OCI-LY3 (cell line): ENCODE results near the gene MBNL1.

ENCODE experiments used
- H2AFZ ChIP-seq: fragments of 200-600, 300-600 bp; shearing (Covaris generic); 2 replicates; pipeline ENCODE4 v1.6.0; 2014; ENCODE audit warnings: antibody characterized with exemption, low read depth, low read length
- H3K27ac ChIP-seq: fragments of 200-600, 300-600 bp; sonication (generic); 2 replicates; pipeline ENCODE4 v1.5.1; 2014; ENCODE audit warnings: mild to moderate bottlenecking, low read length, moderate library complexity, mixed read lengths
- H3K27me3 ChIP-seq: fragments of 200-600, 300-600 bp; sonication (generic); 2 replicates; pipeline ENCODE4 v1.6.1; 2014; ENCODE audit warnings: low read depth, low read length, mixed read lengths
- H3K36me3 ChIP-seq: fragments of 200-600, 300-600 bp; sonication (generic); replicated peaks from 2 replicates; pipeline ENCODE3; 2014; ENCODE audit warnings: low read depth, low read length, mixed read lengths
- H3K4me1 ChIP-seq: fragments of 300-600, 200-600 bp; sonication (generic); 2 replicates; pipeline ENCODE4 v1.6.1; 2014; ENCODE audit warnings: low read length, mixed read lengths
- H3K4me2 ChIP-seq: fragments of 200-600, 300-600 bp; sonication (generic); 2 replicates; pipeline ENCODE4 v1.6.1; 2014; ENCODE audit warnings: low read length, mixed read lengths
- H3K4me3 ChIP-seq: fragments of 300-600, 200-600 bp; sonication (generic); 2 replicates; pipeline ENCODE4 v1.5.1; 2014; ENCODE audit warnings: antibody characterized with exemption, mild to moderate bottlenecking, low read length, moderate library complexity
- H3K79me2 ChIP-seq: fragments of 300-600, 200-600 bp; shearing (Covaris generic); 2 replicates; pipeline ENCODE4 v1.6.1; 2014; ENCODE audit warnings: mild to moderate bottlenecking, low read length, mixed read lengths
- H3K9ac ChIP-seq: fragments of 300-600, 200-600 bp; shearing (Covaris generic); 2 replicates; pipeline ENCODE4 v1.6.0; 2014; ENCODE audit warnings: mild to moderate bottlenecking, low read length, moderate library complexity
- H3K9me3 ChIP-seq: fragments of 200-600, 300-600 bp; shearing (Covaris generic); 2 replicates; pipeline ENCODE4 v1.6.1; 2014; ENCODE audit warnings: low read length, mixed read lengths; ENCODE audit not compliant: insufficient read depth
- H4K20me1 ChIP-seq: fragments of 200-600, 300-600 bp; sonication (generic); 2 replicates; pipeline ENCODE4 v1.6.1; 2016; ENCODE audit warnings: low read length, mixed read lengths; ENCODE audit not compliant: insufficient read depth
- CTCF ChIP-seq: fragments of 200-600, 300-600 bp; sonication (generic); IDR thresholded peaks from 2 replicates; pipeline ENCODE4 v1.5.1; 2014; ENCODE audit warnings: antibody characterized with exemption, low read length, low read depth
- EZH2phosphoT487 ChIP-seq: fragments of 200-600 bp; shearing (Covaris generic); IDR thresholded peaks from 2 replicates; pipeline ENCODE4 v1.6.1; 2018; ENCODE audit warnings: antibody characterized with exemption, mixed run types, low read depth

Gene MBNL1

GRCh38 chr3:152384412-152384811 is 115.7 kb downstream of the MBNL1 start:
- Histone ChIP-seq H3K9me3 (no peaks in the 10 kb centered on the region), H3K79me2 (peaks cover 98% of the 10 kb centered on the region), H2AFZ (no peak overlapping the region), H3K36me3 (peaks cover 4% of the 10 kb centered on the region), H3K9ac (no peak overlapping the region), H4K20me1 (peaks cover 82% of the 10 kb centered on the region), H3K4me1 (peaks cover 33% of the 10 kb centered on the region), H3K27me3 (no peaks in the 10 kb centered on the region), H3K4me2 (no peak overlapping the region), H3K4me3 (no peak overlapping the region), H3K27ac (no peak overlapping the region)
- TF ChIP-seq CTCF (no peak), EZH2phosphoT487 (no peak)

DNA sequence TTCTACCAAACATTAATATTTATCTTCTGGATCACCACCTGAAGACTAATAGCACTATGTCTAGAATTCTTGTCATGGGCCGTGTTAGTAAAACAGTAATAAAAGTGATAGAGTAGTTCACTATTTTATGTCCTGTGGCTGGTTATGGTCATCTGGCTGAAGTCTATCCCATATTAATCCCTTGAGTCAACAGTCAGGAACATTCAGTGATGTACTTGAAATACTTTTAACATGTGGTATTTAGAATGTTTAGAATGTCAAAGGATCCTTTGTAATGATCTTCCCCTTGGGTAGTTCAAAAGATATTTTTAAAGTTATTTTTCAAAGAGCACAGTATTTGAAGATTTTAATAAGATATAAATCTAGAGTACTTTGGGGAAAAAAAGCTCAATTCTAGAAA is 117.0 kb downstream of the MBNL1 start:
- no peak overlapping the region for H3K27ac ChIP-seq
- peaks cover 80% of the 10 kb centered on the region for H4K20me1 ChIP-seq
- no peak overlapping the region for H2AFZ ChIP-seq
- no peak overlapping the region for H3K9ac ChIP-seq
- peaks cover 94% of the 10 kb centered on the region for H3K79me2 ChIP-seq
- H3K36me3 ChIP-seq = peaks cover 4% of the 10 kb centered on the region
- no peaks in the 10 kb centered on the region for H3K9me3 ChIP-seq
- H3K4me1 ChIP-seq = peaks cover 21% of the 10 kb centered on the region
- no peaks in the 10 kb centered on the region for H3K27me3 ChIP-seq
- no peak overlapping the region for H3K4me3 ChIP-seq
- no peak overlapping the region for H3K4me2 ChIP-seq
- TF ChIP-seq CTCF (no peak), EZH2phosphoT487 (no peak)

GRCh38 chr3:152386208-152386607 is 117.5 kb downstream of the MBNL1 start:
- Histone ChIP-seq H3K27ac (no peak overlapping the region), H3K36me3 (peaks cover 4% of the 10 kb centered on the region), H4K20me1 (peaks cover 81% of the 10 kb centered on the region), H3K4me2 (no peak overlapping the region), H3K79me2 (peaks cover 94% of the 10 kb centered on the region), H2AFZ (no peak overlapping the region), H3K9ac (no peak overlapping the region), H3K4me3 (no peak overlapping the region), H3K4me1 (peaks cover 17% of the 10 kb centered on the region), H3K9me3 (no peaks in the 10 kb centered on the region), H3K27me3 (no peaks in the 10 kb centered on the region)
- TF ChIP-seq EZH2phosphoT487 (no peak), CTCF (no peak)

DNA sequence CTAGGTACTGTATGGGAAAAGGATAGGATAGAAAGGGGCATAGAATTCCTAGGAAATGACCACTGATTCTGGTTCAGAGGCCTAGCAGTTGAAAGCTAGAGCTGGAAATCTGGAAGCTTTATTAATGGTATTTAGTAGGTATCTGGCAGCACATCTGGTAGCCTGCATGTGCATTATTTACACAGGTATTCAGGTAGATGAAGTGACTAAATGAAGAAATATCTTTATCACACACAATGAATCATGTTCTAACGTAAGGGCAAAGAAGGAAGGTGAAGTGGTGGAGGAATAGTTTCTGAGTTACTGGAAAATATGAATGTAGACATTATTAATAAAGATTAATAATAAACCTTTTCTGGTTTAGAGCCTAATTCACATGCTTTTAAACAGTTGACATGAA is 119.9 kb downstream of the MBNL1 start:
- Histone ChIP-seq H3K79me2 (peaks cover 96% of the 10 kb centered on the region), H3K27me3 (no peaks in the 10 kb centered on the region), H3K27ac (no peak overlapping the region), H3K9ac (no peak overlapping the region), H3K4me3 (no peak overlapping the region), H3K4me1 (no peaks in the 10 kb centered on the region), H3K4me2 (no peak overlapping the region), H4K20me1 (peaks cover 82% of the 10 kb centered on the region), H2AFZ (no peak overlapping the region), H3K36me3 (no peaks in the 10 kb centered on the region), H3K9me3 (no peaks in the 10 kb centered on the region)
- TF ChIP-seq EZH2phosphoT487 (no peak), CTCF (no peak)
